ENCODE results near the gene SLC15A5.

SLC15A5 gene

DNA sequence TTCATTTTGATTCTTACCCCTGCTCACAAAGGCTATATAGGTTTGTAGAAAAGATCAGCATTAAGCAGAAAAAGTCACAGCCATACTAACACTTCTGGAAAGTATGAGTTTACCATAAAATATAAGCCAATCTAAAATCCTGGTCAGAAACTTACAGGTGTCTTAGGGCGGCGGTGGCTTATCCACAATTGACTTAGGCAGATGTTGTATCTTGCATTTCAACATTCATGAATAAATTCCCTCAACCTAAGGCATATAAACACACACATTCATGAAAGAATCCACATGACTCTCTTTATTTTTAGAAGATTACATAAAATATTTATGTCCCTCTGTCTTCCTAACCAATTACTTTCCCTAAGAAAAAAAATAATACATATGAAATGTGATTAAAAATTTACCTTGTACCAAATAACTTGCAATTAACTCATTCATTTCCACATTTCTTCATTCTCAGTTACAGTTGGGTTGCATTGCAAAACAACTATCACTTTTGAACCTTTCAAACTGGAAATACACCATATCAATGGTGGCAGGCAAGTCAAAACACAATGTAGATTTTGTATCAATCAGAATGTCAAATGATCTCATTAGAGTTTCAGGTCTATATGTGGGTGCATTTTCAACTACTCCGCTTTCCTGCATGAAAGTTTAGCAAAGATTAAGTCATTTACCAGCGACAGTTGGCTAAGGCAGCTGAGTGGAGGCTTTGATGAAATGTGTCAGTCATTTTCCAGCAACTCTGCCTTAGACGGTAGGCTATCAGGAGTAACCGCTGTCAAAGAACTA lies 124.4 kb downstream of the SLC15A5 start:
- Histone ChIP-seq H3K4me3 (ENCODE audit: low read depth in 1 of 2, low read length in 2 of 2) (no peak overlapping the region), H3K27ac (ENCODE audit: low read depth, low read length) (no peak overlapping the region), H3K27me3 (ENCODE audit: control insufficient read depth in 1 of 2, insufficient read depth in 2 of 2, low read length in 2 of 2) (no peaks in the 10 kb centered on the region), H3K36me3 (ENCODE audit: insufficient read depth, low read length) (no peaks in the 10 kb centered on the region), H3K9me3 (ENCODE audit: low read length) (no peaks in the 10 kb centered on the region), H3K9ac (ENCODE audit: low read length) (no peak overlapping the region), H3K4me1 (ENCODE audit: insufficient read depth, low read length) (no peaks in the 10 kb centered on the region)

DNA sequence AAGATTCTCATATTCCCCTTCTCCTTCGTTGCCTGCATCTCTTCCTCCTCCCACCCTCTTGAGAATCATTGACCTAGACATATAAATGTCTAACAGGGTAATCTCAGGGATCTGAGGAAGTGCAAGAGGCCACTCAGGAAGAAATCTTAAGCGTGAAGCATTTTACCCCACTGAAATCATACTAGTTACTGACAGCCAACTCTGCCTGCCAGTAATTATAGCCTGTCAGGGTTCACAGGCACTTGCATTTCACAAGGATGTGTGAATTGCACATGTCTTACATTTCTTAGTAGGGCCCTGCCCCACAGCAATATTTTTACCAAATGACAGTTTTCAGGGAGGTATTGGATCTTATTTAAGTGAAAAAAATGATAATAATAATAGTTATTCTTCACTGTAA lies 127.2 kb downstream of the SLC15A5 start:
- Histone ChIP-seq H3K9me3 (ENCODE audit: low read length) (no peaks in the 10 kb centered on the region), H3K27me3 (ENCODE audit: control insufficient read depth in 1 of 2, insufficient read depth in 2 of 2, low read length in 2 of 2) (no peaks in the 10 kb centered on the region)

DNA sequence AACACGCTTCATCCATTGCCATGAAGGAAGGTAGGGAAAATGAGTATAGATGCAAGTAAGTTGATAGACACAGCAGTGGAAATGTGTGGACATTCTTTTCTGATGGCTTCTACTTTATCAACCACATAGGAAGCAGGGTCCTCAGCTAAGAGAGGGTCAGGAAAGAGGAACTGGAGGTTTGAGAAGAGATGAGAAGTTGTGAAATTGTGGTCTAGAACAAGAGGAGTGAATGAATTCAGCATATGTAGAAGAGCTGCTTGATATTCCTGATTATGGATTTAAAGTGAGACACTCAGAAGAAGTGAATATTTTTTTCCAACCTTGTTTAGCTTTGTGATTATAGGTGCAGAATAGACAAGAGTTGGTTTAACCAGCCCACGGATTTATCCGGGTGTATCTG lies 128.5 kb downstream of the SLC15A5 start:
- H3K9me3 ChIP-seq (ENCODE audit: low read length) = no peaks in the 10 kb centered on the region
- H3K36me3 ChIP-seq (ENCODE audit: insufficient read depth, low read length) = no peaks in the 10 kb centered on the region
- H3K4me1 ChIP-seq (ENCODE audit: insufficient read depth, low read length) = no peaks in the 10 kb centered on the region
- no peak overlapping the region for H3K27ac ChIP-seq (ENCODE audit: low read depth, low read length)
- H3K27me3 ChIP-seq (ENCODE audit: control insufficient read depth in 1 of 2, insufficient read depth in 2 of 2, low read length in 2 of 2) = no peaks in the 10 kb centered on the region
- no peak overlapping the region for H3K4me3 ChIP-seq (ENCODE audit: low read depth in 1 of 2, low read length in 2 of 2)
- no peak overlapping the region for H3K9ac ChIP-seq (ENCODE audit: low read length)

More for the DNA sequence above, 127.2 kb downstream of the SLC15A5 start:
- Histone ChIP-seq H3K36me3 (ENCODE audit: insufficient read depth, low read length) (no peaks in the 10 kb centered on the region), H3K4me1 (ENCODE audit: insufficient read depth, low read length) (no peaks in the 10 kb centered on the region), H3K27ac (ENCODE audit: low read depth, low read length) (no peak overlapping the region), H3K4me3 (ENCODE audit: low read depth in 1 of 2, low read length in 2 of 2) (no peak overlapping the region), H3K9ac (ENCODE audit: low read length) (no peak overlapping the region)
